Karpas-422 (cell line): ENCODE results near the gene YPEL3. TPM values are rescaled to one million over a fixed set of nuclear protein-coding genes. Genes with fewer than 3 reads are reported as not detected.

Experiments used
- total RNA-seq: library from RNA; depleted of rRNA; stranded (reverse); fragments of >200 nt; shearing (Covaris generic); gene quantifications from 2 replicates; pipeline ENCODE4 v1.2.3, GENCODE V29; 2014; ENCODE audit warnings: low replicate concordance; rRNA removed

Gene YPEL3
- total RNA-seq, 1 experiment from 2014 or later: 62.1 TPM

Other genes with a start within 250 kb of the YPEL3 start
- 48.1 and 57.4 TPM in 2 replicates for gene CDIPT, start 233.0 kb downstream of the YPEL3 start, total RNA-seq
- 0.04 TPM in 1 of 2 replicates, not detected in the other for gene SEZ6L2, start 196.7 kb downstream of the YPEL3 start, total RNA-seq
- gene ASPHD1, start 195.7 kb downstream of the YPEL3 start, total RNA-seq: 0.19 and 2.2 TPM in 2 replicates
- gene KCTD13, start 170.0 kb downstream of the YPEL3 start, total RNA-seq: 14.2 and 52.9 TPM in 2 replicates
- gene TMEM219, start 134.1 kb downstream of the YPEL3 start, total RNA-seq: 120 and 128 TPM in 2 replicates
- 21.5 and 30.7 TPM in 2 replicates for gene TAOK2, start 122.3 kb downstream of the YPEL3 start, total RNA-seq
- gene HIRIP3, start 100.6 kb downstream of the YPEL3 start, total RNA-seq: 9.6 and 22.1 TPM in 2 replicates
- gene INO80E, start 100.0 kb downstream of the YPEL3 start, total RNA-seq: 67.7 and 94.0 TPM in 2 replicates
- not detected in 2 replicates for gene DOC2A, start 85.2 kb downstream of the YPEL3 start, total RNA-seq
- gene C16orf92, start 73.0 kb downstream of the YPEL3 start, total RNA-seq: not detected in 2 replicates
- gene TLCD3B, start 64.9 kb downstream of the YPEL3 start, total RNA-seq: 1.0 TPM in 1 of 2 replicates, not detected in the other
- 1,486 and 1,797 TPM in 2 replicates for gene ALDOA, start 30.5 kb downstream of the YPEL3 start, total RNA-seq
- gene PPP4C, start 20.2 kb downstream of the YPEL3 start, total RNA-seq: 103 and 154 TPM in 2 replicates
- 1.8 and 2.1 TPM in 2 replicates for gene TBX6, start 4.3 kb downstream of the YPEL3 start, total RNA-seq
- gene GDPD3, start 17.3 kb upstream of the YPEL3 start, total RNA-seq: 2.1 and 3.3 TPM in 2 replicates
- gene MAPK3, start 27.0 kb upstream of the YPEL3 start, total RNA-seq: 29.9 and 55.6 TPM in 2 replicates
- gene CORO1A, start 87.4 kb upstream of the YPEL3 start, total RNA-seq: 362 and 820 TPM in 2 replicates
- gene BOLA2B, start 97.5 kb upstream of the YPEL3 start, total RNA-seq: 98.5 and 166 TPM in 2 replicates
- 18.3 and 101 TPM in 2 replicates for gene SLX1A, start 97.7 kb upstream of the YPEL3 start, total RNA-seq
- 7.1 and 13.8 TPM in 2 replicates for gene SULT1A3, start 103.0 kb upstream of the YPEL3 start, total RNA-seq
- 0.58 and 9.1 TPM in 2 replicates for gene NPIPB13, start 152.3 kb upstream of the YPEL3 start, total RNA-seq